ENCODE data around the gene CD36. TPM values are rescaled to one million over a fixed set of nuclear protein-coding genes. Genes with fewer than 3 reads are reported as not detected.

The CD36 gene
- total RNA-seq, 1 experiment from 2014 or later: 0.28 TPM

GRCh38 chr7:80622541-80622940, 15.9 kb upstream of the CD36 start:
- Histone ChIP-seq H2BK120ac (ENCODE audit: low read depth, low read length, poor library complexity, severe bottlenecking) (no peak overlapping the region), H3K27me3 (ENCODE audit: insufficient read depth, low read length) (no peaks in the 10 kb centered on the region), H3K9ac (ENCODE audit: extremely low read depth, insufficient read length, low read length) (no peak overlapping the region), H3K9me3 (ENCODE audit: control insufficient read depth, low read depth, low read length) (no peaks in the 10 kb centered on the region), H4K20me1 (ENCODE audit: control insufficient read depth, insufficient read depth, insufficient read length) (no peaks in the 10 kb centered on the region), H3K23ac (ENCODE audit: insufficient read length, low read depth, low read length) (no peak overlapping the region), H3K4me2 (ENCODE audit: insufficient read depth, insufficient read length, low read length) (no peak overlapping the region), H3T11ph (ENCODE audit: low read length) (no peak overlapping the region), H2BK15ac (ENCODE audit: low read depth, low read length) (no peak overlapping the region), H2BK12ac (ENCODE audit: insufficient read length, low read depth, low read length) (no peak overlapping the region), H4K5ac (ENCODE audit: insufficient read length, low read depth, low read length) (no peak overlapping the region), H4K8ac (replicated peaks; ENCODE audit: insufficient read length, low read depth, low read length) (no peak overlapping the region), H2AFZ (ENCODE audit: low read length) (no peak overlapping the region), H3K23me2 (ENCODE audit: insufficient read length, low read depth, low read length, poor library complexity, severe bottlenecking) (no peaks in the 10 kb centered on the region), H2BK5ac (ENCODE audit: insufficient read length, low read length) (no peak overlapping the region), H2AK5ac (ENCODE audit: insufficient read length, low read length) (no peak overlapping the region), H3K56ac (ENCODE audit: insufficient read length, low read depth, low read length) (no peak overlapping the region), H3K27ac (ENCODE audit: insufficient read length, low read depth, low read length) (no peak overlapping the region), H3K79me1 (ENCODE audit: insufficient read depth, low read depth, low read length, poor library complexity, severe bottlenecking) (no peaks in the 10 kb centered on the region), H2BK20ac (ENCODE audit: low read depth, low read length, poor library complexity, severe bottlenecking) (no peak overlapping the region), H3K18ac (ENCODE audit: insufficient read length, low read depth, low read length) (no peak overlapping the region), H3K14ac (ENCODE audit: insufficient read depth, low read length) (no peak overlapping the region), H3K79me2 (ENCODE audit: insufficient read depth, low read length) (no peaks in the 10 kb centered on the region), H4K91ac (ENCODE audit: insufficient read length, low read depth, low read length) (no peak overlapping the region), H3K4me1 (ENCODE audit: insufficient read depth, low read length) (no peaks in the 10 kb centered on the region), H3K4ac (ENCODE audit: low read depth, low read length) (no peak overlapping the region)
- H3K4me1 Mint-ChIP-seq: peaks cover 6 to 11% of the 10 kb centered on the region in 2 experiments
- H3K36me3 Mint-ChIP-seq (ENCODE audit: insufficient read depth in 1 of 3, low read depth in 3 of 3): peaks cover 0 to 7% (median 0%) of the 10 kb centered on the region in 3 experiments; a peak in 1 of 7 replicates
- H3K4me3 Mint-ChIP-seq: no peak overlapping the region
- no CpG with 5 or more reads among the region's 1 CpG for WGBS (ENCODE audit: extremely low coverage, insufficient read length, low lambda C conversion rate)
- H3K27ac Mint-ChIP-seq: no peak overlapping the region
- TF ChIP-seq CTCF (conservative IDR thresholded peaks at IDR 0.05): no peak
- peaks cover 3 to 5% of the 10 kb centered on the region in 2 experiments; a peak in 3 of 5 replicates for H3K9me3 Mint-ChIP-seq
- no peaks in the 10 kb centered on the region for H3K27me3 Mint-ChIP-seq (ENCODE audit: low read depth)
- DNase-seq: no peak

Data from H9 (cell line).